Adrenal gland (tissue), 12 donors: ENCODE results near the gene RNF148. TPM values are rescaled to one million over a fixed set of nuclear protein-coding genes. Genes with fewer than 3 reads are reported as not detected.
"Not testable (repeated sequence)": the region's sequence is repeated elsewhere in the genome, so short reads cannot be mapped to it uniquely, and the experiment has no call there.

Experiments
- DNase-seq, 7 donors: peaks; one replicate each; pipeline ENCODE4 v3.0.0-alpha.2; 2019 to 2020
- H3K27ac ChIP-seq, 5 donors: fragments of 200-600 bp; sonication (generic) in 4 of 5; 1 replicate in 3 of 5; 2 replicates in 2 of 5; pipeline versions ENCODE4 v1.5.1 to v1.8.0; 2016 to 2020; ENCODE audit warnings: mild to moderate bottlenecking in 1 of 5
- H3K27me3 ChIP-seq: fragments of 200-600 bp; 2 replicates; pipeline ENCODE4 v1.8.0; 2021
- H3K36me3 ChIP-seq, 2 donors: fragments of 200-600 bp; replicated peaks in 1 of 2; 1 replicate in 1 of 2; 2 replicates in 1 of 2; pipeline versions ENCODE4 v1.5.1 to v1.8.0; 2018 to 2022
- H3K4me1 ChIP-seq, 2 donors: fragments of 200-600 bp; replicated peaks in 1 of 2; 1 replicate in 1 of 2; 2 replicates in 1 of 2; pipeline versions ENCODE4 v1.5.1 to v1.8.0; 2018 to 2021
- H3K4me3 ChIP-seq, 4 donors: fragments of 200-600 bp; sonication (generic) in 3 of 4; one replicate each; pipeline ENCODE4 v1.5.1; 2016 to 2018
- H3K9me3 ChIP-seq, 3 donors: fragments of 200-600 bp; sonication (generic) in 1 of 3; replicated peaks in 1 of 3; 1 replicate in 2 of 3; 2 replicates in 1 of 3; pipeline versions ENCODE4 v1.5.1 to v1.8.0; 2016 to 2021
- CTCF ChIP-seq, 6 experiments: fragments of 450-650 bp in 4 of 6; fragments of 200-600 bp in 2 of 6; sonication (generic) in 1 of 6; IDR thresholded peaks; 1 replicate in 5 of 6; 2 replicates in 1 of 6; pipeline versions ENCODE4 v1.5.1 to v1.8.0; 2016 to 2021; ENCODE audit warnings: antibody characterized with exemption in 6 of 6, mild to moderate bottlenecking in 2 of 6, moderate library complexity in 1 of 6
- POLR2A ChIP-seq, 2 donors: fragments of 450-650 bp; IDR thresholded peaks; one replicate each; pipeline ENCODE4 v1.6.1; 2017; ENCODE audit warnings: antibody characterized with exemption in 2 of 2, mild to moderate bottlenecking in 2 of 2, moderate library complexity in 1 of 2
- WGBS, 4 donors: extraction: QIAGEN DNeasy Blood & Tissue Kit in 2 of 4; methylation state at CpG; one replicate each; pipeline versions ENCODE4 v1.1.5 to v1.1.7; 2013 to 2017; 5-methylcytosine and 5-hydroxymethylcytosine counted together
- intact Hi-C, 2 donors: fragments of 100-400 bp; cut with DNase I; formaldehyde crosslinking; loops; one replicate each; pipeline versions ENCODE4 v1.14.1 to v1.15.0; 2022 to 2023
- polyA plus RNA-seq, 3 donors: library from polyadenylated mRNA; stranded (reverse); fragments of 200-250 nt in 2 of 3; fragments of 350-450 nt in 1 of 3; fragmentation: Illumina TruSeq in 1 of 3; extraction: RNeasy Lipid Tissue Mini Kit (QIAGEN cat#74804) in 1 of 3; gene quantifications; one replicate each; pipeline ENCODE4 v1.2.3, GENCODE V29; 2013 to 2014
- total RNA-seq, 9 donors: library from RNA; depleted of rRNA in 4 of 9; stranded (reverse); fragments of >200 nt in 4 of 9; fragments of 120-200 nt in 1 of 9; fragmentation: NEBNext Ultra II Directional in 1 of 9; extraction: Animal tissue kit (Norgen Biotek cat#: 25700) in 1 of 9; gene quantifications; one replicate each; pipeline versions ENCODE4 v1.1.0 to v1.2.4, GENCODE V29; 2013 to 2023
- donor health status: healthy with polysubstance abuse.
- donor health status: Bipolar disorder and iron deficiency.
- donor health status: DM: yes; HTN: yes; CAD: no.
- donor health status: DM: no; HTN: no; CAD: no.
- donor health status: DM: no; HTN: no; CAD: no.
- donor health status: DM: yes; HTN: yes; CAD: no.

Gene RNF148
- total and polyA plus RNA-seq, 12 donors, result 0.20 to 5.0 (median 0.76) TPM; not detected in 1

- Histone ChIP-seq H3K4me3 (no peak overlapping the region), H3K9me3 (no peaks in the 10 kb centered on the region), H3K27me3 (no peaks in the 10 kb centered on the region), H3K4me1 (no peaks in the 10 kb centered on the region), H3K27ac (no peak overlapping the region), H3K36me3 (no peaks in the 10 kb centered on the region)
- WGBS, 4 donors, result 72 to 87% (median 82%) methylated on average over 10 of the region's 10 CpGs
- intact Hi-C loops, result no loop called here
- DNase-seq, result no peak
- TF ChIP-seq CTCF (IDR thresholded peaks at IDR 0.05) (no peak), POLR2A (IDR thresholded peaks at IDR 0.05) (no peak)
These were observed 16.3 kb downstream of the RNF148 start for GRCh38 chr7:122686360-122686878.

- no peaks in the 10 kb centered on the region for H3K27me3 ChIP-seq
- 74 to 77% (median 76%) methylated on average over 2 of the region's 2 CpGs for WGBS, 4 donors
- no peaks in the 10 kb centered on the region for H3K9me3 ChIP-seq
- intact Hi-C loops, result no loop called here
- no peaks in the 10 kb centered on the region for H3K36me3 ChIP-seq
- H3K27ac ChIP-seq, result no peak overlapping the region
- TF ChIP-seq POLR2A (IDR thresholded peaks at IDR 0.05), result no peak
- no peak for TF ChIP-seq CTCF (IDR thresholded peaks at IDR 0.05)
- DNase-seq, result no peak
- H3K4me1 ChIP-seq, result no peaks in the 10 kb centered on the region
- no peak overlapping the region for H3K4me3 ChIP-seq
These were observed 18.2 kb downstream of the RNF148 start for GRCh38 chr7:122684504-122684903.

- intact Hi-C loops, result no loop called here
- Histone ChIP-seq H3K4me1 (no peaks in the 10 kb centered on the region), H3K36me3 (no peaks in the 10 kb centered on the region), H3K27me3 (no peaks in the 10 kb centered on the region), H3K9me3 (no peaks in the 10 kb centered on the region), H3K27ac (no peak overlapping the region), H3K4me3 (no peak overlapping the region)
- 79 to 90% (median 88%) methylated on average over 6 to 8 of the region's 8 CpGs for WGBS, 4 donors
- no peak for DNase-seq
- no peak for TF ChIP-seq CTCF (IDR thresholded peaks at IDR 0.05)
- TF ChIP-seq POLR2A (IDR thresholded peaks at IDR 0.05), result no peak
These were observed 19.7 kb downstream of the RNF148 start for GRCh38 chr7:122682815-122683550.

GRCh38 chr7:122681186-122681585 lies 21.5 kb downstream of the RNF148 start:
- H3K4me1 ChIP-seq, intact Hi-C loops, H3K27ac ChIP-seq, H3K36me3 ChIP-seq, H3K4me3 ChIP-seq, H3K27me3 ChIP-seq, H3K9me3 ChIP-seq: not testable (repeated sequence)
- peak; percentile 38 to 75 (median 62) for DNase-seq
- 50 to 68% (median 57%) methylated on average over 16 of the region's 16 CpGs for WGBS, 4 donors

GRCh38 chr7:122679813-122680212 lies 22.9 kb downstream of the RNF148 start:
- H3K4me3 ChIP-seq, result no peak overlapping the region
- TF ChIP-seq POLR2A (IDR thresholded peaks at IDR 0.05) (no peak), CTCF (IDR thresholded peaks at IDR 0.05) (no peak)
- intact Hi-C loops, result no loop called here
- H3K9me3 ChIP-seq, result no peaks in the 10 kb centered on the region
- no peak for DNase-seq
- H3K27me3 ChIP-seq, result no peaks in the 10 kb centered on the region
- H3K27ac ChIP-seq, result no peak overlapping the region
- WGBS, 4 donors, result 61 to 78% (median 72%) methylated on average over 1 of the region's 1 CpG
- peaks cover 0 to 5% of the 10 kb centered on the region in 2 donors for H3K4me1 ChIP-seq
- no peaks in the 10 kb centered on the region for H3K36me3 ChIP-seq

GRCh38 chr7:122679269-122679709 lies 23.4 kb downstream of the RNF148 start:
- H3K27ac ChIP-seq, H3K27me3 ChIP-seq, intact Hi-C loops, DNase-seq, H3K36me3 ChIP-seq, H3K4me3 ChIP-seq, H3K4me1 ChIP-seq, H3K9me3 ChIP-seq: not testable (repeated sequence)
- 58 to 70% (median 62%) methylated on average over 9 of the region's 9 CpGs for WGBS, 4 donors
